ENCODE data around the gene EIF1.
"Not testable (repeated sequence)": the region's sequence is repeated elsewhere in the genome, so short reads cannot be mapped to it uniquely, and the experiment has no call there.

The EIF1 gene

GRCh38 chr17:41688641-41689496 lies at the start of gene EIF1:
EIF1 (plus strand) TSS chr17:41688885; CDS start chr17:41689039, 154 bp downstream.
- TF ChIP-seq POLR2A (IDR thresholded peaks at IDR 0.05; ENCODE audit: low read length) (peak; percentile 99), GATA1 (IDR thresholded peaks at IDR 0.05; ENCODE audit: low read depth, low read length) (no peak)
- DNase-seq: peak; percentile 100

- TF ChIP-seq GATA1 (IDR thresholded peaks at IDR 0.05; ENCODE audit: low read depth, low read length) (no peak), POLR2A (IDR thresholded peaks at IDR 0.05; ENCODE audit: low read length) (no peak)
- no peak for DNase-seq
Observed at GRCh38 chr17:41638941-41639340, 49.7 kb upstream of the EIF1 start.

GRCh38 chr17:41639492-41640473 lies 48.9 kb upstream of the EIF1 start:
- no peak for DNase-seq
- TF ChIP-seq POLR2A (IDR thresholded peaks at IDR 0.05; ENCODE audit: low read length) (no peak), GATA1 (IDR thresholded peaks at IDR 0.05; ENCODE audit: low read depth, low read length) (no peak)

- DNase-seq: not testable (repeated sequence)
Observed at GRCh38 chr17:41640596-41640995, 48.1 kb upstream of the EIF1 start.

- TF ChIP-seq POLR2A (IDR thresholded peaks at IDR 0.05; ENCODE audit: low read length) (no peak), GATA1 (IDR thresholded peaks at IDR 0.05; ENCODE audit: low read depth, low read length) (no peak)
- DNase-seq: no peak
Observed at GRCh38 chr17:41642252-41643156, 46.2 kb upstream of the EIF1 start.

GRCh38 chr17:41647038-41647813 lies 41.5 kb upstream of the EIF1 start:
- no peak for DNase-seq
- TF ChIP-seq POLR2A (IDR thresholded peaks at IDR 0.05; ENCODE audit: low read length) (no peak), GATA1 (IDR thresholded peaks at IDR 0.05; ENCODE audit: low read depth, low read length) (no peak)

- peak; percentile 71 to 86 for DNase-seq
- TF ChIP-seq POLR2A (IDR thresholded peaks at IDR 0.05; ENCODE audit: low read length): no peak
- TF ChIP-seq GATA1 (IDR thresholded peaks at IDR 0.05; ENCODE audit: low read depth, low read length): no peak
Observed at GRCh38 chr17:41647940-41648410, 40.7 kb upstream of the EIF1 start.

GRCh38 chr17:41648411-41649195 lies 40.1 kb upstream of the EIF1 start:
- DNase-seq: peak; percentile 74 to 85
- no peak for TF ChIP-seq GATA1 (IDR thresholded peaks at IDR 0.05; ENCODE audit: low read depth, low read length)
- TF ChIP-seq POLR2A (IDR thresholded peaks at IDR 0.05; ENCODE audit: low read length): no peak

- TF ChIP-seq GATA1 (IDR thresholded peaks at IDR 0.05; ENCODE audit: low read depth, low read length) (no peak), POLR2A (IDR thresholded peaks at IDR 0.05; ENCODE audit: low read length) (no peak)
- no peak for DNase-seq
Observed at GRCh38 chr17:41649923-41650519, 38.7 kb upstream of the EIF1 start.

GRCh38 chr17:41650794-41651624 lies 37.7 kb upstream of the EIF1 start:
- TF ChIP-seq GATA1 (IDR thresholded peaks at IDR 0.05; ENCODE audit: low read depth, low read length): no peak
- no peak for TF ChIP-seq POLR2A (IDR thresholded peaks at IDR 0.05; ENCODE audit: low read length)
- no peak for DNase-seq

Measured in erythroblast (primary cell).